Middle frontal gyrus (tissue), 1 donor: ENCODE results near the gene INPPL1.

Source experiments
- DNase-seq: peaks from one replicate; pipeline ENCODE4 v3.0.0-alpha.2; 2015; ENCODE audit warnings: low spot score; ENCODE audit errors: extremely low spot score

INPPL1 gene

GRCh38 chr11:72283947-72284346 is 59.4 kb downstream of the INPPL1 start:
- DNase-seq, result no peak

GRCh38 chr11:72287293-72287692 is 62.7 kb downstream of the INPPL1 start:
- DNase-seq, result no peak
